ENCODE measurements around the gene ROR1. TPM values are rescaled to one million over a fixed set of nuclear protein-coding genes. Genes with fewer than 3 reads are reported as not detected.

The ROR1 gene
- total and polyA plus RNA-seq, 2 of the 4 experiments (the other 2 are of a cell fraction): 4.4 to 10.0 TPM

DNA sequence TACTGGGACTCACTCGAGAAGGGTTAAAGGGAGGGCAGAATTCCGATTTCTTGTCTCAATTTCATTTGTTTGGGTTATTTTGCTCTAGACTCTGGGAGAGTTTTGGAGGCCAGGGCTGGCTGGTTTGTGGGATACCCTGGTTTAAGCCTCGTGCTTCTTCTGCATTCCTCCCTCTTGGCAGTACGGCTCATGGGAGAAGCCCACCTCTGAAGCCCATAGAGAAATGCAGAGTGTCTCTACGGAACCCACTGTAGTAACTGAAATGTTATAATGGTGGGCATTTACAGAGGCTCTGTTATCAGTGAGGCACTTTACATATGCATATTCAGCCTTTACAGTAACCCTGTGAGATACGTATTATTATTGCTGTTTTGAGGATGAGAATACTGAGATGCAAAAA, 43.9 kb downstream of the ROR1 start:
- no peak overlapping the region for H3K4me3 ChIP-seq (ENCODE audit: insufficient read depth, low read depth, low read length)
- ChIA-PET CTCF (no interaction called here), POLR2A (ENCODE audit: unreplicated experiment) (no interaction called here)
- no peak overlapping the region for H3K4ac ChIP-seq (ENCODE audit: low read depth, low read length)
- no peak overlapping the region for H2BK20ac ChIP-seq (ENCODE audit: low read depth, low read length)
- no peak overlapping the region for H4K91ac ChIP-seq (ENCODE audit: insufficient read depth, low read depth, low read length)
- no peak overlapping the region for H2BK120ac ChIP-seq (ENCODE audit: low read depth, low read length)
- H2AFZ ChIP-seq (replicated peaks; ENCODE audit: low read length, poor library complexity): no peak overlapping the region
- in situ Hi-C loops (cut with MboI; ENCODE audit: low sequenced_read_pairs) (no loop called here), dilution Hi-C loops (cut with HindIII; ENCODE audit: low sequenced_read_pairs, unreplicated experiment) (no loop called here), intact Hi-C loops (cut with micrococcal nuclease) (no loop called here)
- H2AK9ac ChIP-seq (replicated peaks; ENCODE audit: low read depth, low read length, poor library complexity): no peak overlapping the region
- peaks cover 14% of the 10 kb centered on the region in 2 experiments; a peak in 3 of 4 replicates for H3K79me1 ChIP-seq (ENCODE audit: low read depth in 1 of 2, low read length in 2 of 2)
- no peak overlapping the region for H3K4me2 ChIP-seq (ENCODE audit: low read depth, low read length)
- H3K9ac ChIP-seq (ENCODE audit: low read depth, low read length): no peak overlapping the region
- no peak for TF ChIP-seq MAFK (IDR thresholded peaks at IDR 0.05; ENCODE audit: low read depth, low read length)
- no peak for TF ChIP-seq FOS (IDR thresholded peaks at IDR 0.05; ENCODE audit: low read depth, low read length)
- H2AK5ac ChIP-seq (ENCODE audit: low read depth, low read length): no peak overlapping the region
- no peaks in the 10 kb centered on the region for H3K36me3 ChIP-seq (ENCODE audit: control insufficient read depth, insufficient read depth, low read length)
- H3K9me3 ChIP-seq (ENCODE audit: control insufficient read depth, insufficient read depth, low read length): no peaks in the 10 kb centered on the region
- H2BK15ac ChIP-seq (ENCODE audit: low read depth, low read length): no peak overlapping the region
- DNase-seq: no peak
- H3K27me3 ChIP-seq (ENCODE audit: control insufficient read depth, insufficient read depth, low read length): no peaks in the 10 kb centered on the region; the same call in 1 of the 2 replicates
- ATAC-seq (ENCODE audit: low read depth): no peak
- H4K8ac ChIP-seq (ENCODE audit: low read depth in 2 of 2, low read length in 2 of 2): no peak overlapping the region
- no peak overlapping the region for H3K23ac ChIP-seq (ENCODE audit: low read depth, low read length)
- peaks cover 7% of the 10 kb centered on the region; the same call in 1 of the 2 replicates for H4K20me1 ChIP-seq (ENCODE audit: insufficient read depth, low read length)
- BruUV-seq (replicated peaks): no TSS peak
- no peak overlapping the region for H3K27ac ChIP-seq (ENCODE audit: insufficient read depth, low read length)
- H3K18ac ChIP-seq (ENCODE audit: low read depth, low read length): no peak overlapping the region
- peaks cover 19% of the 10 kb centered on the region; the same call in 1 of the 2 replicates for H3K4me1 ChIP-seq (ENCODE audit: control insufficient read depth, insufficient read depth, low read length)
- H4K5ac ChIP-seq (ENCODE audit: low read depth, low read length): no peak overlapping the region
- H3K56ac ChIP-seq (ENCODE audit: extremely low read depth, insufficient read depth, low read length): no peak overlapping the region
- no peaks in the 10 kb centered on the region for H3K9me1 ChIP-seq (ENCODE audit: insufficient read depth, low read length)
- H3K14ac ChIP-seq (replicated peaks; ENCODE audit: low read depth, low read length): no peak overlapping the region
- H2BK5ac ChIP-seq (ENCODE audit: low read depth, low read length, poor library complexity, severe bottlenecking): no peak overlapping the region
- WGBS, 2 experiments (ENCODE audit: extremely low coverage in 2 of 2, insufficient read length in 1 of 2): 48% methylated on average over 2 of the region's 6 CpGs; no CpG with 5 or more reads in 1 of the 2 experiments
